Left colon (tissue), 2 donors: ENCODE data around the gene ATP12A. TPM values are rescaled to one million over a fixed set of nuclear protein-coding genes. Genes with fewer than 3 reads are reported as not detected.

ENCODE experiments used
- ATAC-seq: fragments of 200-7000 bp; cut with Tn5 transposase; one replicate; pipeline ENCODE4 v1.9.1; 2020; ENCODE audit warnings: mild to moderate bottlenecking, moderate library complexity
- DNase-seq, 2 donors: peaks; one replicate each; pipeline ENCODE4 v3.0.0-alpha.2; 2020
- intact Hi-C, 2 donors: fragments of 100-400 bp; cut with DNase I in 1 of 2; cut with micrococcal nuclease in 1 of 2; formaldehyde crosslinking; loops; one replicate each; pipeline versions ENCODE4 v1.11.2 to v1.14.0; 2022; cut with DNase I, micrococcal nuclease
- total RNA-seq, 2 donors: library from RNA; stranded (reverse); fragmentation: NEBNext Ultra II Directional; extraction: Animal tissue kit (Norgen Biotek cat#: 25700); gene quantifications; one replicate each; pipeline ENCODE4 v1.2.1, GENCODE V29; 2021
- donor health status: DM: no; HTN: no; CAD: no.
- donor health status: DM: yes; HTN: yes; CAD: no.

The ATP12A gene
- total RNA-seq, 2 donors from 2014 or later, result 0.64 TPM; not detected in 1

GRCh38 chr13:24746618-24747247, 66.5 kb downstream of the ATP12A start:
- intact Hi-C loops, result no loop called here
- ATAC-seq, result peak; percentile 30
- DNase-seq, result no peak

- ATAC-seq, result peak; percentile 46
- intact Hi-C loops, result no loop called here
- DNase-seq, result peak in 1 of 2 donors; percentile 13
Measured at GRCh38 chr13:24747248-24748060, 67.2 kb downstream of the ATP12A start.

DNA sequence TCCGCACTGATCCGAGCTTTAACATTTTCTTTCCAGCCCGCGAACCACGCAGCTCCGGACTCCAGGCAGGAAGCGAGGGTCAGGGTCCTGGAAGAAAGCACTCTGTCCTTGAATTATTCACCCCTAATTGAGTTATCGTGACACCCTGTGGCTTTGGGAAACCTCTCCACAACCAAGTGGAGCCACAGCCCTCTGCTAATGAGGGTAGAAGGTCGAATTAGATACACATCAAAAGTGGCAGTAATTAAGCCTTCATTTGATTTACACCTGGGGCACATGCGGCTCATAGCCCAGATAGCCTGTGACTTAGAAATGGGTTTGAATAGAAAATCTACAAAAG, 67.8 kb downstream of the ATP12A start:
- ATAC-seq (no peak), DNase-seq (no peak)
- intact Hi-C loops, result no loop called here

GRCh38 chr13:24759197-24759596, 79.0 kb downstream of the ATP12A start:
- DNase-seq, result no peak
- no peak for ATAC-seq
- intact Hi-C loops, result no loop called here

Other genes with a start within 250 kb of the ATP12A start
- gene PARP4, start 167.6 kb upstream of the ATP12A start, total RNA-seq, result 100 to 1,000 TPM; 129 to 137 TPM
- gene RNF17, start 83.8 kb downstream of the ATP12A start, total RNA-seq, result under 1 TPM in 1 of 2 donors, not detected in 1; 0.18 TPM